ENCODE results near the gene KLF2. TPM values are rescaled to one million over a fixed set of nuclear protein-coding genes. Genes with fewer than 3 reads are reported as not detected.
"Not testable (repeated sequence)": the region's sequence is repeated elsewhere in the genome, so short reads cannot be mapped to it uniquely, and the experiment has no call there.

The KLF2 gene
- total RNA-seq, 1 donor from 2014 or later, result 252 TPM

- DNase-seq (ENCODE audit: extremely low spot score in 2 of 2), result no peak
- no peak overlapping the region for H3K27ac ChIP-seq
- TF ChIP-seq POLR2A (IDR thresholded peaks at IDR 0.05) (no peak), CTCF (IDR thresholded peaks at IDR 0.05) (no peak), POLR2AphosphoS5 (IDR thresholded peaks at IDR 0.05; ENCODE audit: insufficient read depth in 1 of 2, low read depth in 1 of 2) (no peak)
Measured at GRCh38 chr19:16298334-16298733, 26.3 kb upstream of the KLF2 start.

GRCh38 chr19:16301999-16302694, 22.5 kb upstream of the KLF2 start:
- Histone ChIP-seq H3K27me3 (no peaks in the 10 kb centered on the region), H3K36me3 (no peaks in the 10 kb centered on the region), H3K4me1 (peaks cover 4% of the 10 kb centered on the region), H3K9me3 (no peaks in the 10 kb centered on the region), H3K27ac (no peak overlapping the region), H3K4me3 (no peak overlapping the region)
- intact Hi-C loops (cut with DNase I), result no loop called here
- no peak for DNase-seq (ENCODE audit: extremely low spot score in 2 of 2)
- TF ChIP-seq CTCF (IDR thresholded peaks at IDR 0.05), result no peak
- TF ChIP-seq POLR2AphosphoS5 (IDR thresholded peaks at IDR 0.05; ENCODE audit: insufficient read depth in 1 of 2, low read depth in 1 of 2), result no peak
- TF ChIP-seq POLR2A (IDR thresholded peaks at IDR 0.05), result no peak

More at GRCh38 chr19:16298334-16298733, 26.3 kb upstream of the KLF2 start:
- no peaks in the 10 kb centered on the region for H3K27me3 ChIP-seq
- no peaks in the 10 kb centered on the region for H3K9me3 ChIP-seq
- intact Hi-C loops (cut with DNase I), result no loop called here
- H3K4me1 ChIP-seq, result peaks cover 15% of the 10 kb centered on the region
- no peaks in the 10 kb centered on the region for H3K36me3 ChIP-seq
- H3K4me3 ChIP-seq, result no peak overlapping the region

DNA sequence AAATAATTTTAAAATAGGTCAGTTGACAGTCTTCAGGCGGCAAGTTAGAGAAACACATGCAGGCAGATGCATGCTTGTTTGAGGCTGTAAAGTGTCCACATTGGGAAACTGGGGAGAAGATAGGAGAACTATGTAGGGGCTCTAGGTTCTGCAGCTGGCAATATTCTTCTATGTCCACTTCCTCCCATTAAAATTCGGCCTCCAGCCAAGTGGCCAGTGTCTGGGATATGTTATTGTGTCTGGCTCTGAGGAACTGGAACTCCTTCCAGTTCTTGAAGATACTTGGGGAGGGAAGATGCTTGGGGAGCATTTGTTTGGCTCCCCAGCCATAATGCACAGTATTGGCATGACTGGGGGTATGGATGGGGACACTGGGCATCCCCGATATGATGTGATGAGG, 20.9 kb upstream of the KLF2 start:
- DNase-seq (ENCODE audit: extremely low spot score in 2 of 2), result no peak
- intact Hi-C loops (cut with DNase I), result no loop called here
- Histone ChIP-seq H3K27me3 (no peaks in the 10 kb centered on the region), H3K4me1 (peaks cover 4% of the 10 kb centered on the region), H3K4me3 (no peak overlapping the region), H3K9me3 (no peaks in the 10 kb centered on the region), H3K36me3 (no peaks in the 10 kb centered on the region), H3K27ac (no peak overlapping the region)
- TF ChIP-seq CTCF (IDR thresholded peaks at IDR 0.05) (no peak), POLR2A (IDR thresholded peaks at IDR 0.05) (no peak), POLR2AphosphoS5 (IDR thresholded peaks at IDR 0.05; ENCODE audit: insufficient read depth in 1 of 2, low read depth in 1 of 2) (no peak)

- DNase-seq (ENCODE audit: extremely low spot score in 2 of 2); H3K27ac ChIP-seq; intact Hi-C loops (cut with DNase I); H3K4me3 ChIP-seq; H3K4me1 ChIP-seq; H3K27me3 ChIP-seq; H3K9me3 ChIP-seq; H3K36me3 ChIP-seq: not testable (repeated sequence)
Measured at GRCh38 chr19:16304511-16304910, 20.1 kb upstream of the KLF2 start.

DNA sequence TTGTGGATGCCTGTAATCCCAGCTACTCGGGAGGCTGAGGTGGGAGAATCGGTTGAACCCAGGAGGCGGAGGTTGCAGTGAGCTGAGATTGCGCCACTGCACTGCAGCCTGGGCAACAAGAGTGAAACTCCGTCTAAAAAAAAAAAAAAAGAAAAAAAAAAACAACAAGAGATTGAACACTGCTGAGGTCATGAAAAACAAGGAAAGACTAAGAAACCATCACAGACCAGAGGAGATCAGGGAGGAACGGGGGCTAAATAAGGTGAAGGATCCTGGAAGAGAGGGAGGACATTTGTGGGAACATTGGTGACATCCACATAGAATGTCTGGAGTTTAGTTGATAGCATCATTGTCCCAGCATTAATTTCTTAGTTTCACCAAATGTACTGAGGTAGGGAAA, 19.6 kb upstream of the KLF2 start:
- H3K27me3 ChIP-seq; H3K27ac ChIP-seq; H3K4me3 ChIP-seq; H3K4me1 ChIP-seq; DNase-seq (ENCODE audit: extremely low spot score in 2 of 2); H3K36me3 ChIP-seq; intact Hi-C loops (cut with DNase I); H3K9me3 ChIP-seq: not testable (repeated sequence)

DNA sequence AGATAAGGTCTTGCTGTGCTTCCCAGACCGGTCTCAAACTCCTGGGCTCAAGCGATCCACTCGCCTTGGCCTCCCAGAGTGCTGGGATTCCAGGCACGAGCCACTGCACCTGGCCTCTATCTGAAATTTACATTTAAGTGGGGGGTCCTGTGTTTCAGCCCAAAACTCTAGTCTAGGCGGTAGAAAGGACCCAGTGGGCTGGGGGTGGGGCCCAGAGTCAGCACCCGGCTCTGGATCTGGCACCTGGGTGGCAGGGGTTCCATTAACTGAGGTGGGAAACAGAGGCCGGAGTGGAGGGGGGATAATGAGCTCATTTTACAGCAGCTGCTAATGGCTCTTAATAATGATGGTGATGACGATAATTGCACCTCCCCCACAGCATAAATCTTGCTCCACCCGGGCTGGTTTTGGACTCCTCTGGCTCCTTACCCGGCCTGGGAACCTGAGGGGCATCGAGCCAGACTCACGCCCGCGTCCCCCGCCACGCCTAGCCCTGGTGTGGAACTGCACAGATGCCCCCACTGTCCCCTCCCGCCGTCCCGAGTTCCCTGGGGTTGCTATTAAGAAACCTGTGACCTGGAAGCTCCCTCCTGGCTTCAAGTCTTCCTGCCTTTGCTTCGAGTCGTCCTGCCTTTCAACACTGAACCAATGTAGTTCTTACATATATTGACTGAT, 17.8 kb upstream of the KLF2 start:
- Histone ChIP-seq H3K4me3 (no peak overlapping the region), H3K9me3 (no peaks in the 10 kb centered on the region), H3K4me1 (peaks cover 4% of the 10 kb centered on the region), H3K36me3 (no peaks in the 10 kb centered on the region), H3K27ac (no peak overlapping the region), H3K27me3 (no peaks in the 10 kb centered on the region)
- no peak for TF ChIP-seq POLR2A (IDR thresholded peaks at IDR 0.05)
- no peak for TF ChIP-seq CTCF (IDR thresholded peaks at IDR 0.05)
- TF ChIP-seq POLR2AphosphoS5 (IDR thresholded peaks at IDR 0.05; ENCODE audit: insufficient read depth in 1 of 2, low read depth in 1 of 2), result no peak
- intact Hi-C loops (cut with DNase I), result no loop called here
- no peak for DNase-seq (ENCODE audit: extremely low spot score in 2 of 2)
